Posterior cingulate gyrus (tissue), 11 donors: ENCODE results near the gene CNIH4.
"Not testable (repeated sequence)": the region's sequence is repeated elsewhere in the genome, so short reads cannot be mapped to it uniquely, and the experiment has no call there.

Source experiments
- DNase-seq, 10 donors: peaks; one replicate each; pipeline versions ENCODE4 v3.0.0 to v3.0.0-alpha.2; 2020 to 2021; ENCODE audit warnings: mixed read lengths in 3 of 10
- intact Hi-C: fragments of 100-400 bp; cut with DNase I; formaldehyde crosslinking; loops from one replicate; pipeline ENCODE4 v1.15.1; 2023

The CNIH4 gene

GRCh38 chr1:224387943-224388342 lies 31.3 kb downstream of the CNIH4 start:
- DNase-seq: no peak
- intact Hi-C loops: no loop called here

- intact Hi-C loops: no loop called here
- DNase-seq: no peak
These were observed 33.8 kb downstream of the CNIH4 start for GRCh38 chr1:224390517-224390916.

GRCh38 chr1:224392411-224393249 lies 36.0 kb downstream of the CNIH4 start:
- DNase-seq: no peak
- intact Hi-C loops: no loop called here

GRCh38 chr1:224393294-224393693 lies 36.6 kb downstream of the CNIH4 start:
- DNase-seq: no peak
- intact Hi-C loops: no loop called here

GRCh38 chr1:224399887-224400286 lies 43.2 kb downstream of the CNIH4 start:
- no peak for DNase-seq
- intact Hi-C loops: no loop called here

- DNase-seq: no peak
- intact Hi-C loops: no loop called here
These were observed 45.9 kb downstream of the CNIH4 start for GRCh38 chr1:224402472-224403036.

DNA sequence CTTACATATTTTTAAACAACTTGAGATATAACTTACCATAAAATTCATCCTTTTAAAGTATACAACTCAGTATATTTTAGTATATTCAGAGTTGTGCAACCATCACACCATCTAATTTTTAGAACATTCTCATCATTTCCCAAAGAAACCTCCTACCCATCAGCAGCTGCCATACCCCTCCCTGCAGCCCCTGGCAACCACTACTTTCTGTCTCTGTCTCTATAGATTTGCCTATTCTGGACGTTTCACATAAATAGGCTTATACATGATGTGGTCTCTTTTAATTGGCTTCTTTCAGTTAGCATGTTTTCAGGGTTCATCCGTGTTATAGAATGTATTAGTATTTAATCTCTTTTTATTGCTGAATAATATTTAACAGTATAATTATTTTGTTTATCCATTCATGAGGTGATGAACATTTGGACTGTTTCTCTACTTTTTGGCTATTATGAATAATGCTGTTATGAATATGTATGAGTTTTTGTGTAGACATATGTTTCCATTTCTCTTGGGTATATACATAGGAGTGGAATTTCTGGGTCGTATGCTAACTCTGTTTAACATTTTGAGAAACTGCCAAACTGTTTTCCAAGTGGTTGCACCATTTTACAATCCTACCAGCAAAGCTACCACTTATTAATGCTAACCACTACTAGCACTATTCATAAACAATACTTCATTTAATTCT lies 48.4 kb downstream of the CNIH4 start:
- intact Hi-C loops: no loop called here
- DNase-seq: peak in 1 of 10 donors; percentile 29

DNA sequence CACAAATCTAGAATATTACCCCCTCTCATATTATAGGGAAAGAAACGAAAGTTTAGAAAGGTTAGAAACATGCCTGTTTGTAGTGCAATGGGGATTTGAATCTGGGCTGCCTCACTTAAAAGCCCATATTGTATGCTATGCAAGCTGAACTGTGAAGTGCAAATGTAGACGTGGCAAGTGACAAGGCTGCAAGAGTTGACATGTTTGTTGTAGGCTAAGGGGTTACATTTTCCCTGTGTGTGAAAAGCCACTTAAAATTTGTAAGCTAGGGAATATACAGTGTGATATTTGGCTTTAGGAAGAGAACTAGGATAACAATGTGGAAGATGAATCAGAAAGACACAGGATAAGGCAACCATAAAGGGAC lies 48.9 kb downstream of the CNIH4 start:
- DNase-seq: no peak
- intact Hi-C loops: no loop called here

DNA sequence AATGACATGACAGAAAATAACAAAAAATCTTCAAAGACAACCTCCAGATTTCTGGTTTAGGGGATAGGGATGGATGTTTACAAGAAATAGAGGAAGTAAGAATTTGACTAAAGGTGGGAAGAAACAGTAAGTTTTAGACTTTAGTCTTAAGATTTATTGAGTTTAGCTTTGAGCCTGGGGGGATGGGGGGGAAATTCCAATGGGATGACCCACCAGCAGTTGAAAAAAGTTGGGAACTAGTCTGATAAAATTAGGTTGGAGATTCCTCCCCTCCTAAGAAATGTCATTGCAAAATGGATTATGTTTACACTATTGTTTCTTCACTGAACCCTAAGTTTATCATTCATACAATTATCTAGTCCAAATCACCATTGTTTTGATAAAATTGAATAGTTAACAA lies 49.5 kb downstream of the CNIH4 start:
- intact Hi-C loops: no loop called here

DNA sequence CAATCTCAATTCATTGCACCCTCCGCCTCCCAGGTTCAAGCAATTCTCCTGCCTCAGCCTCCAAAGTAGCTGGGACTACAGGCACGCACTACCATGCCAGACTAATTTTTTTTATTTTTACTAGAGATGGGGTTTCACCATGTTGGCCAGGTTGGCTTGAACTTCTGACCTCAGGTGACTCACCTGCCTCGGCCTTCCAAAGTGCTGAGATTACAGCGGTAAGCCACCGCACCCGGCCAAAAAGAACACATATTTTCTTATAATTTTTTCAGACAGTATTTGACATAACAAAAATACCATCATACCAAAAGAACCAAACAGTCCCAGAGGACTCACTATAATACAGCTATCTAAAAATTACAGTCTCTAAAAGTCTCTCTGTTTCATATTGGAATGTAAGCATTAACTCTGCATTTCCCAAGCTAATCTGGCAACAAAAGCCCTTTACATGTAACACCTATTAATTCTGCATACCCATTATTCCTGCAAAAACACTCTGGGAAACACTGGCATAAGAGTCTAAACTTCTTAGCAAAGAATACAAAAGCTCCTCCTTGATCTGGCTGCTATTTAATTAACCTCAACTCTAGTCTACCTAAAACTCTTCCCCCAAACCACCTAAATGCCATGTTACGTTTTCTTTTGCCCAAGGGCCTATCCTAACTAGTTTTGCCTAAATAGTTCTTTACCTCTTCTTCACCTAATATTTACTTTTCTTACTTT lies 51.1 kb downstream of the CNIH4 start:
- intact Hi-C loops: no loop called here
- no peak for DNase-seq

More for the DNA sequence above, 49.5 kb downstream of the CNIH4 start:
- no peak for DNase-seq

- intact Hi-C loops: no loop called here
- no peak for DNase-seq
These were observed 51.6 kb downstream of the CNIH4 start for GRCh38 chr1:224408294-224408590.

DNA sequence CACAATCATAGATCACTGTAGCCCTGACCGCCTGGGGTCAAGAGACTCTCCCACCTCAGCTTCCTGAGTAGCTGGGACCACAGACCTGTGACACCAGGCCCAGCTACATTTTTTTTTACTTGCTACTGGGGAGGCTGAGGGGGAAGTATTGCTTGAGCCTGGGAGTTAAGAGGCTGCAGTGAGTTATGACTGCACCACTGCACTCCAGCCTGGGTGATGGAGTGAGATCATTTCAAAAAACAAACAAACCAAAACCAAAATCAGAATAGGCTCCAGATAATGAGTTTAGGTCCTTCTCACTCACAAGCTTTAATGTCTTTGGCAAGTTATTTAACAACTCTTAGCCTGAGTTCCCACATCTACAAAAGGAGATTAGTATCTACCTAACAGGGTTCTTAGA lies 55.1 kb downstream of the CNIH4 start:
- no peak for DNase-seq
- intact Hi-C loops: no loop called here

GRCh38 chr1:224420106-224420505 lies 63.4 kb downstream of the CNIH4 start:
- no peak for DNase-seq
- intact Hi-C loops: no loop called here

DNA sequence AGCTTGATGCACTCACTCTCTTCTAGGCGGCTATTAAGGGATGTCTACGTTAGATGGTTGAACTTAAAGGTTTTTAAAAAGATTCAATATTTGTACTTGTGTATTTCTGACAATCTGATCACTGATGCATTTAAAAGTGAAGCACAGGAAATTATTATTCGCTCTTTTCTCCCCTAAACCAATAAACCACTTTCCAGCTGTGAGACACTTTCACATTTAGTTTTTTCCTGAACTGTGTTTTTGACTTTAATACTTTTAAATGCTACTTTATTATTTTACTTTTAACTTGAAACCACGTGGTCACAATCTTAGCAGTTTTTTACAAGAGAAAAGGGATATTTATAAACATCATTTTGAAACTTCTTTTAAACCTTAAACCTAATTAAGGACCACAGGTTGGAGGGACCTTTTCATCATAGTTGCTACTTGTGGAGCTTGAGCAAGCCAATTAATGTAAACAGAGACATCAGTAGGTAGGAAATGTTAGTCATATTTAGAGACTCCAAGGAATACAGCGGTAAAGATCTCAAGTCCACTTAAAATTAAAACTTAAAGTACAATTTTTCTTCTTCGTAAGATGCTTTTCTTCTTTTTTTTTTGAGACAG lies 68.7 kb downstream of the CNIH4 start:
- intact Hi-C loops: no loop called here
- DNase-seq: no peak

- DNase-seq, intact Hi-C loops: not testable (repeated sequence)
These were observed 70.2 kb downstream of the CNIH4 start for GRCh38 chr1:224426869-224427268.

DNA sequence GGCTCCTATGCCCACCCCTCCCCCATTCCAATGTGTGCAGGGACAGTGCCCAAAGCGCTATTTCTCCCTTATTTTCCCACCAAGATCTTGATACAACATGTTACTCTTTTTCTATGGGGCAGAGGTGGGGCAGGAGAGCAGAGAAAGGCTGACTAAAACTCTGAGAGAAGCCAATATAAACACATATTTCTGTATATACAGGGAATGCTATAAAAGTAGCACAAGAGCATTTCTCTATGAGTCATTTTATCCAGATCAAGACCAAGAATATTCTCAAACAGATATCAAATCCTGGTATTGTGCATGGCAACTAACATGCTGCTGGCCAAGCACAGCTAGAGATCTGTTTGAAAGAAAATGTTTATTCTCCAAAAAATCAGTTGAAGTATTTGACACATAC lies 70.7 kb downstream of the CNIH4 start:
- intact Hi-C loops: no loop called here
- DNase-seq: no peak

DNA sequence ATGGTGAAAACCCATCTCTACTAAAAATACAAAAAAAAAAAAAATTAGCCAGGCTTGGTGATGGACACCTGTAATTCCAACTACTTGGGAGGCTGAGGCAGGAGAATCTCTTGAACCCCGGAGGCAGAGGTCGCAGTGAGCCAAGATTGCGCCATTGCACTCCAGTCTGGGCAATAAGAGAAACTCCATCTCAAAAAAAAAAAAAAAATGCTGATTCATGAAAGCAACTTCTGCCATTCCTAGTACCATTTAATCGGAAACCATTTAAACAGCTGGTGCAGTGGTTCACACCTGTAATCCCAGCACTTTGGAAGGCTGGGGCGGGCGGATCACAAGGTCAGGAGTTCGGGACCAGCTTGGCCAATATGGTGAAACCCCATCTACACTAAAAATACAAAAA lies 72.0 kb downstream of the CNIH4 start:
- intact Hi-C loops: not testable (repeated sequence)

More for the DNA sequence above, 72.0 kb downstream of the CNIH4 start:
- not testable (repeated sequence) for DNase-seq
